Fibroblast of pulmonary artery (primary cell): ENCODE results near the gene ANO4.

Source experiments
- DNase-seq: peaks from one replicate; pipeline ENCODE4 v3.0.0-alpha.2; 2010; ENCODE audit warnings: low read depth
- H3K4me3 ChIP-seq: replicated peaks from 2 replicates; pipeline ENCODE4 v1.5.1; 2011; ENCODE audit warnings: low read depth, mild to moderate bottlenecking, control low read depth, low read length, moderate library complexity
- CTCF ChIP-seq: IDR thresholded peaks from 2 replicates; pipeline ENCODE4 v1.5.1; 2011; ENCODE audit warnings: mild to moderate bottlenecking, control low read depth, low read length, inconsistent platforms; ENCODE audit errors: missing control alignments

ANO4 gene

GRCh38 chr12:101074940-101075680 lies 280.5 kb downstream of the ANO4 start:
- TF ChIP-seq CTCF: no peak
- no peak overlapping the region for H3K4me3 ChIP-seq
- no peak for DNase-seq

GRCh38 chr12:101076921-101077320 lies 282.3 kb downstream of the ANO4 start:
- DNase-seq: peak; percentile 34
- no peak overlapping the region for H3K4me3 ChIP-seq
- TF ChIP-seq CTCF: no peak

- no peak for TF ChIP-seq CTCF
- no peak for DNase-seq
- no peak overlapping the region for H3K4me3 ChIP-seq
Observed at GRCh38 chr12:101077791-101078528, 283.4 kb downstream of the ANO4 start.

GRCh38 chr12:101078536-101079285 lies 284.1 kb downstream of the ANO4 start:
- DNase-seq: no peak
- TF ChIP-seq CTCF: no peak
- H3K4me3 ChIP-seq: no peak overlapping the region

GRCh38 chr12:101082706-101083105 lies 288.1 kb downstream of the ANO4 start:
- TF ChIP-seq CTCF: no peak
- no peak overlapping the region for H3K4me3 ChIP-seq
- DNase-seq: no peak

GRCh38 chr12:101086490-101087135 lies 292.0 kb downstream of the ANO4 start:
- no peak for TF ChIP-seq CTCF
- H3K4me3 ChIP-seq: no peak overlapping the region
- DNase-seq: peak; percentile 51
